Left cardiac atrium (tissue), 4 donors: Measurements from ENCODE around the gene MGST2. TPM values are rescaled to one million over a fixed set of nuclear protein-coding genes. Genes with fewer than 3 reads are reported as not detected.
A peak's percentile ranks its signal among the peaks of the same experiment; 100 is the strongest.
"Not testable (repeated sequence)": the region's sequence is repeated elsewhere in the genome, so short reads cannot be mapped to it uniquely, and the experiment has no call there.

Experiments
- ATAC-seq, 2 donors: fragments of 200-7000 bp; cut with Tn5 transposase; one replicate each; pipeline ENCODE4 v1.9.1; 2020; ENCODE audit warnings: mild to moderate bottlenecking in 2 of 2, moderate library complexity in 2 of 2
- DNase-seq: peaks from one replicate; pipeline ENCODE4 v3.0.0-alpha.2; 2020
- intact Hi-C, 2 donors: fragments of 100-400 bp; cut with DNase I; formaldehyde crosslinking; loops; one replicate each; pipeline versions ENCODE4 v1.14.1 to v1.15.1; 2022 to 2023
- total RNA-seq, 2 donors: library from RNA; stranded (reverse); fragmentation: NEBNext Ultra II Directional; extraction: Animal tissue kit (Norgen Biotek cat#: 25700); gene quantifications; one replicate each; pipeline ENCODE4 v1.2.1, GENCODE V29; 2021
- donor health status: DM: no; HTN: yes; CAD: no.
- donor health status: DM: no; HTN: yes; CAD: no; lungs with severe emphysema.
- donor health status: DM: yes; HTN: yes; CAD: no.
- donor health status: Dilated cardiomyopathy.

MGST2 gene
- total RNA-seq, 2 donors from 2014 or later = 87.4 to 95.1 TPM

GRCh38 chr4:139690419-139690818, 24.8 kb downstream of the MGST2 start:
- DNase-seq (no peak), ATAC-seq (no peak)
- intact Hi-C loops = no loop called here

GRCh38 chr4:139692309-139693012, 26.8 kb downstream of the MGST2 start:
- peak; percentile 32 for DNase-seq
- intact Hi-C loops = no loop called here
- ATAC-seq = peak; percentile 89 to 94

GRCh38 chr4:139694522-139695107, 29.0 kb downstream of the MGST2 start:
- no peak for ATAC-seq
- DNase-seq = no peak
- intact Hi-C loops = no loop called here

- intact Hi-C loops = no loop called here
- ATAC-seq = no peak
Observed at GRCh38 chr4:139696491-139696890, 30.9 kb downstream of the MGST2 start.

GRCh38 chr4:139698167-139698925, 32.7 kb downstream of the MGST2 start:
- intact Hi-C loops, DNase-seq, ATAC-seq: not testable (repeated sequence)

More at GRCh38 chr4:139696491-139696890, 30.9 kb downstream of the MGST2 start:
- no peak for DNase-seq

- DNase-seq (no peak), ATAC-seq (no peak)
- intact Hi-C loops = no loop called here
Observed at GRCh38 chr4:139700568-139700967, 34.9 kb downstream of the MGST2 start.

- intact Hi-C loops = no loop called here
- DNase-seq = no peak
- ATAC-seq = no peak
Observed at GRCh38 chr4:139704915-139705485, 39.4 kb downstream of the MGST2 start.

GRCh38 chr4:139709660-139710059, 44.0 kb downstream of the MGST2 start:
- intact Hi-C loops = no loop called here
- ATAC-seq (no peak), DNase-seq (no peak)

- no peak for ATAC-seq
- intact Hi-C loops = no loop called here
Observed at GRCh38 chr4:139710073-139710472, 44.5 kb downstream of the MGST2 start.

GRCh38 chr4:139711461-139711860, 45.8 kb downstream of the MGST2 start:
- intact Hi-C loops = no loop called here
- peak in 1 of 2 donors; percentile 47 for ATAC-seq
- peak; percentile 22 for DNase-seq

More at GRCh38 chr4:139710073-139710472, 44.5 kb downstream of the MGST2 start:
- DNase-seq = no peak

- DNase-seq (no peak), ATAC-seq (no peak)
- intact Hi-C loops = no loop called here
Observed at GRCh38 chr4:139712882-139713281, 47.3 kb downstream of the MGST2 start.

- no peak for DNase-seq
- ATAC-seq = no peak
- intact Hi-C loops = no loop called here
Observed at GRCh38 chr4:139715746-139716391, 50.2 kb downstream of the MGST2 start.

- ATAC-seq = no peak
- DNase-seq = no peak
- intact Hi-C loops = no loop called here
Observed at GRCh38 chr4:139718358-139718757, 52.7 kb downstream of the MGST2 start.

GRCh38 chr4:139718833-139719232, 53.2 kb downstream of the MGST2 start:
- DNase-seq = no peak
- no peak for ATAC-seq
- intact Hi-C loops = no loop called here

GRCh38 chr4:139719381-139720101, 53.9 kb downstream of the MGST2 start:
- ATAC-seq = peak in 1 of 2 donors; percentile 21
- intact Hi-C loops = no loop called here
- no peak for DNase-seq

GRCh38 chr4:139720806-139721205, 55.2 kb downstream of the MGST2 start:
- no peak for ATAC-seq
- no peak for DNase-seq
- intact Hi-C loops = no loop called here

- DNase-seq (no peak), ATAC-seq (no peak)
- intact Hi-C loops = no loop called here
Observed at GRCh38 chr4:139721789-139722188, 56.2 kb downstream of the MGST2 start.

GRCh38 chr4:139725236-139725635, 59.6 kb downstream of the MGST2 start:
- intact Hi-C loops = no loop called here
- DNase-seq (no peak), ATAC-seq (no peak)

GRCh38 chr4:139726615-139727014, 61.0 kb downstream of the MGST2 start:
- ATAC-seq (no peak), DNase-seq (no peak)
- intact Hi-C loops = no loop called here
